ENCODE measurements around the gene C14orf132.

The C14orf132 gene

GRCh38 chr14:96098999-96099335, 59.8 kb downstream of the C14orf132 start:
- DNase-seq (ENCODE audit: low read depth) = no peak

- DNase-seq (ENCODE audit: low read depth) = peak; percentile 80
Measured at GRCh38 chr14:96100161-96101064, 61.3 kb downstream of the C14orf132 start.

- no peak for DNase-seq (ENCODE audit: low read depth)
Measured at GRCh38 chr14:96102081-96102856, 63.1 kb downstream of the C14orf132 start.

GRCh38 chr14:96103075-96103474, 63.9 kb downstream of the C14orf132 start:
- DNase-seq (ENCODE audit: low read depth) = no peak

- no peak for DNase-seq (ENCODE audit: low read depth)
Measured at GRCh38 chr14:96103560-96104460, 64.6 kb downstream of the C14orf132 start.

GRCh38 chr14:96104469-96105057, 65.4 kb downstream of the C14orf132 start:
- DNase-seq (ENCODE audit: low read depth) = peak; percentile 95

GRCh38 chr14:96105089-96105925, 66.1 kb downstream of the C14orf132 start:
- DNase-seq (ENCODE audit: low read depth) = no peak

GRCh38 chr14:96105926-96106441, 66.8 kb downstream of the C14orf132 start:
- no peak for DNase-seq (ENCODE audit: low read depth)

- DNase-seq (ENCODE audit: low read depth) = no peak
Measured at GRCh38 chr14:96106891-96107290, 67.7 kb downstream of the C14orf132 start.

- no peak for DNase-seq (ENCODE audit: low read depth)
Measured at GRCh38 chr14:96108061-96108795, 69.1 kb downstream of the C14orf132 start.

GRCh38 chr14:96108911-96109310, 69.7 kb downstream of the C14orf132 start:
- DNase-seq (ENCODE audit: low read depth) = no peak

GRCh38 chr14:96109596-96110355, 70.6 kb downstream of the C14orf132 start:
- DNase-seq (ENCODE audit: low read depth) = no peak

GRCh38 chr14:96112032-96112431, 72.9 kb downstream of the C14orf132 start:
- DNase-seq (ENCODE audit: low read depth) = no peak

GRCh38 chr14:96114002-96114401, 74.8 kb downstream of the C14orf132 start:
- no peak for DNase-seq (ENCODE audit: low read depth)

- no peak for DNase-seq (ENCODE audit: low read depth)
Measured at GRCh38 chr14:96117101-96117897, 78.1 kb downstream of the C14orf132 start.

- DNase-seq (ENCODE audit: low read depth) = no peak
Measured at GRCh38 chr14:96117960-96118359, 78.8 kb downstream of the C14orf132 start.

- no peak for DNase-seq (ENCODE audit: low read depth)
Measured at GRCh38 chr14:96118391-96118790, 79.2 kb downstream of the C14orf132 start.

- no peak for DNase-seq (ENCODE audit: low read depth)
Measured at GRCh38 chr14:96119947-96120346, 80.8 kb downstream of the C14orf132 start.
